ENCODE data around the gene GABRA5.
A peak's percentile ranks its signal among the peaks of the same experiment; 100 is the strongest.

DNA sequence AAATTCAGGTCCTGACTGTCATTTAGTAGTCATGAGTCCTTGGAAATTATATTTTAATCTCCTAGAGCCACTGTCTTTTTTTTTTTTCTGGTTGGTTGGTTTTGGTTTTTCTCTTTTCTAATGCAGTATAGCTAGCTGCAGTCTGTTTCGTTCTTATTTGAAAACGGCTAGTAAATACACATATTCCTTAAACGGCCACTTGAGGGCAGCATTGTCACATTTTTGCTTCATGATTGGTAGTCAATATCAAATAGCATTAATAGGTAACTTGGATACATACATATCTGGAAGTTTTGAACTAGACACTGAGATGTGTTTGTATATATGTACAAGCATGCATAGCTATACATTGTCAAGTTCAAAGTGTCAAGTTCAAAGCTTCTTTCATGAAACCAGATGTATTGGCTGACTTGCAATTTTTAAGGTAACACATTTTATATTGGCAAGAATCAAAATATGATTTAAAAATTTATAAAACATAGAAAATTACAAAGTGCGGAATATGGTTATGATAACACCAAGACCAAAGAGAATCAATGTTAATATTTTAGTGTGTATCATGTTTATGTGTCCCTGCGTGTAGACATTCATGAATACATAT, 22.5 kb downstream of the GABRA5 start:
- TF ChIP-seq, protein P1, sequence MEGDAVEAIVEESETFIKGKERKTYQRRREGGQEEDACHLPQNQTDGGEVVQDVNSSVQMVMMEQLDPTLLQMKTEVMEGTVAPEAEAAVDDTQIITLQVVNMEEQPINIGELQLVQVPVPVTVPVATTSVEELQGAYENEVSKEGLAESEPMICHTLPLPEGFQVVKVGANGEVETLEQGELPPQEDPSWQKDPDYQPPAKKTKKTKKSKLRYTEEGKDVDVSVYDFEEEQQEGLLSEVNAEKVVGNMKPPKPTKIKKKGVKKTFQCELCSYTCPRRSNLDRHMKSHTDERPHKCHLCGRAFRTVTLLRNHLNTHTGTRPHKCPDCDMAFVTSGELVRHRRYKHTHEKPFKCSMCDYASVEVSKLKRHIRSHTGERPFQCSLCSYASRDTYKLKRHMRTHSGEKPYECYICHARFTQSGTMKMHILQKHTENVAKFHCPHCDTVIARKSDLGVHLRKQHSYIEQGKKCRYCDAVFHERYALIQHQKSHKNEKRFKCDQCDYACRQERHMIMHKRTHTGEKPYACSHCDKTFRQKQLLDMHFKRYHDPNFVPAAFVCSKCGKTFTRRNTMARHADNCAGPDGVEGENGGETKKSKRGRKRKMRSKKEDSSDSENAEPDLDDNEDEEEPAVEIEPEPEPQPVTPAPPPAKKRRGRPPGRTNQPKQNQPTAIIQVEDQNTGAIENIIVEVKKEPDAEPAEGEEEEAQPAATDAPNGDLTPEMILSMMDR (conservative IDR thresholded peaks at IDR 0.05) = peak; percentile 81
- no peak for TF ChIP-seq EZH2 (IDR thresholded peaks at IDR 0.05; ENCODE audit: low read depth)
